Nephron progenitor cell (in vitro differentiated cells): ENCODE measurements around the gene ZBTB34.

Source experiments
- DNase-seq: peaks from one replicate; pipeline ENCODE4 v3.0.0; 2021
- H3K27ac Mint-ChIP-seq: 2 replicates; pipeline ENCODE4 v1.8.0; 2021; ENCODE audit warnings: mild to moderate bottlenecking, moderate library complexity, mixed read lengths
- H3K27me3 Mint-ChIP-seq: 2 replicates; pipeline ENCODE4 v1.8.0; 2021; ENCODE audit warnings: mild to moderate bottlenecking, low read depth, mixed read lengths; ENCODE audit not compliant: poor library complexity
- H3K36me3 Mint-ChIP-seq: 2 replicates; pipeline ENCODE4 v1.8.0; 2021; ENCODE audit warnings: low read depth, mixed read lengths
- H3K4me1 Mint-ChIP-seq: 2 replicates; pipeline ENCODE4 v1.8.0; 2021; ENCODE audit warnings: mixed read lengths
- H3K4me3 Mint-ChIP-seq: 2 replicates; pipeline ENCODE4 v1.8.0; 2021; ENCODE audit warnings: mild to moderate bottlenecking, moderate library complexity, mixed read lengths
- H3K9me3 Mint-ChIP-seq: 2 replicates; pipeline ENCODE4 v1.8.0; 2021; ENCODE audit warnings: mild to moderate bottlenecking, moderate library complexity, mixed read lengths
- CTCF ChIP-seq: fragments of 200-600 bp; sonication (generic); IDR thresholded peaks from 2 replicates; pipeline ENCODE4 v1.5.0; 2021; ENCODE audit warnings: antibody characterized with exemption

The ZBTB34 gene

GRCh38 chr9:126832440-126832839 lies 28.0 kb upstream of the ZBTB34 start:
- H3K4me1 Mint-ChIP-seq = no peaks in the 10 kb centered on the region
- no peak for DNase-seq
- peaks cover 52% of the 10 kb centered on the region for H3K36me3 Mint-ChIP-seq
- H3K4me3 Mint-ChIP-seq = no peak overlapping the region
- TF ChIP-seq CTCF = no peak
- H3K9me3 Mint-ChIP-seq = no peaks in the 10 kb centered on the region
- no peak overlapping the region for H3K27ac Mint-ChIP-seq
- H3K27me3 Mint-ChIP-seq = no peaks in the 10 kb centered on the region

- TF ChIP-seq CTCF = no peak
- DNase-seq = no peak
- Mint-ChIP-seq H3K36me3 (peaks cover 52% of the 10 kb centered on the region), H3K4me3 (no peak overlapping the region), H3K27me3 (no peaks in the 10 kb centered on the region), H3K4me1 (no peaks in the 10 kb centered on the region), H3K9me3 (no peaks in the 10 kb centered on the region), H3K27ac (no peak overlapping the region)
These were observed 27.4 kb upstream of the ZBTB34 start for GRCh38 chr9:126833020-126833419.

- Mint-ChIP-seq H3K36me3 (peaks cover 49% of the 10 kb centered on the region), H3K4me1 (peaks cover 3% of the 10 kb centered on the region), H3K27me3 (no peaks in the 10 kb centered on the region), H3K9me3 (no peaks in the 10 kb centered on the region), H3K27ac (no peak overlapping the region), H3K4me3 (no peak overlapping the region)
- no peak for TF ChIP-seq CTCF
- no peak for DNase-seq
These were observed 26.6 kb upstream of the ZBTB34 start for GRCh38 chr9:126833710-126834345.

- peaks cover 51% of the 10 kb centered on the region for H3K36me3 Mint-ChIP-seq
- H3K9me3 Mint-ChIP-seq = no peaks in the 10 kb centered on the region
- H3K27me3 Mint-ChIP-seq = no peaks in the 10 kb centered on the region
- DNase-seq = no peak
- H3K4me1 Mint-ChIP-seq = peaks cover 7% of the 10 kb centered on the region
- no peak overlapping the region for H3K4me3 Mint-ChIP-seq
- no peak overlapping the region for H3K27ac Mint-ChIP-seq
- TF ChIP-seq CTCF = no peak
These were observed 25.8 kb upstream of the ZBTB34 start for GRCh38 chr9:126834672-126835071.

GRCh38 chr9:126836216-126836615 lies 24.2 kb upstream of the ZBTB34 start:
- TF ChIP-seq CTCF = no peak
- Mint-ChIP-seq H3K4me1 (peaks cover 7% of the 10 kb centered on the region), H3K4me3 (no peak overlapping the region), H3K9me3 (no peaks in the 10 kb centered on the region), H3K27me3 (no peaks in the 10 kb centered on the region), H3K27ac (peak overlapping the region; percentile 66), H3K36me3 (peaks cover 51% of the 10 kb centered on the region)
- DNase-seq = no peak

GRCh38 chr9:126838055-126838811 lies 22.2 kb upstream of the ZBTB34 start:
- no peak overlapping the region for H3K27ac Mint-ChIP-seq

More at GRCh38 chr9:126838055-126838811, 22.2 kb upstream of the ZBTB34 start:
- Mint-ChIP-seq H3K4me1 (peaks cover 15% of the 10 kb centered on the region), H3K36me3 (peaks cover 39% of the 10 kb centered on the region), H3K9me3 (no peaks in the 10 kb centered on the region), H3K27me3 (no peaks in the 10 kb centered on the region), H3K4me3 (no peak overlapping the region)
- no peak for DNase-seq
- no peak for TF ChIP-seq CTCF
